ENCODE data around the gene TEAD3. TPM values are rescaled to one million over a fixed set of nuclear protein-coding genes. Genes with fewer than 3 reads are reported as not detected.

Gene TEAD3
- total RNA-seq, 1 donor from 2014 or later, result 75.5 TPM

DNA sequence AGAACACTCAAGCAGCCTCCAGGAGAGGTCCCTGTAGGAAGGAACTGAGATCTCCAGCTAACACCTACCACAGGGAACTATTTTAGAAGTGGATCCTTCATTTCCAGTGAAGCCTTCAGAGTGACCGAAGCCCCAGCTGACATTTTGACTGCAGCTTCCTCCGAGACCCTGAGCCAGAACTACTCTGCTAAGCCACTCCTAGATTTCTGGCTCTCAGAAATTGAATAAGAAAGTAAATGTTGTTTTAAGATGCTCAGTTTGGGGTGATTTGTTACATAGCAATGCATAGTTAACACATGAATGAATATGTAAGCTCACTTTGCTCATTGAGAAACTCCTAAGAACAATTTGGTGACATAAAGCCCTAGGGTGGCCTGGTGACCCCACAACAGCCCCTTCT is 10.3 kb upstream of the TEAD3 start:
- H3K9me3 Mint-ChIP-seq (ENCODE audit: unreplicated experiment), result no peaks in the 10 kb centered on the region
- no peaks in the 10 kb centered on the region for H3K4me1 ChIP-seq (ENCODE audit: insufficient read depth, low read length)
- DNase-seq (ENCODE audit: low read depth) (no peak), FAIRE-seq (no peak)
- no peak overlapping the region for H3K27ac ChIP-seq (ENCODE audit: low read depth, low read length)
- TF ChIP-seq, protein P1, sequence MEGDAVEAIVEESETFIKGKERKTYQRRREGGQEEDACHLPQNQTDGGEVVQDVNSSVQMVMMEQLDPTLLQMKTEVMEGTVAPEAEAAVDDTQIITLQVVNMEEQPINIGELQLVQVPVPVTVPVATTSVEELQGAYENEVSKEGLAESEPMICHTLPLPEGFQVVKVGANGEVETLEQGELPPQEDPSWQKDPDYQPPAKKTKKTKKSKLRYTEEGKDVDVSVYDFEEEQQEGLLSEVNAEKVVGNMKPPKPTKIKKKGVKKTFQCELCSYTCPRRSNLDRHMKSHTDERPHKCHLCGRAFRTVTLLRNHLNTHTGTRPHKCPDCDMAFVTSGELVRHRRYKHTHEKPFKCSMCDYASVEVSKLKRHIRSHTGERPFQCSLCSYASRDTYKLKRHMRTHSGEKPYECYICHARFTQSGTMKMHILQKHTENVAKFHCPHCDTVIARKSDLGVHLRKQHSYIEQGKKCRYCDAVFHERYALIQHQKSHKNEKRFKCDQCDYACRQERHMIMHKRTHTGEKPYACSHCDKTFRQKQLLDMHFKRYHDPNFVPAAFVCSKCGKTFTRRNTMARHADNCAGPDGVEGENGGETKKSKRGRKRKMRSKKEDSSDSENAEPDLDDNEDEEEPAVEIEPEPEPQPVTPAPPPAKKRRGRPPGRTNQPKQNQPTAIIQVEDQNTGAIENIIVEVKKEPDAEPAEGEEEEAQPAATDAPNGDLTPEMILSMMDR (IDR thresholded peaks at IDR 0.05; ENCODE audit: insufficient read depth, low read depth, low read length), result no peak
- no peak for TF ChIP-seq EZH2 (IDR thresholded peaks at IDR 0.05; ENCODE audit: insufficient read depth, low read length)
- peaks cover 40% of the 10 kb centered on the region for H3K27me3 Mint-ChIP-seq (ENCODE audit: low read depth, unreplicated experiment)
- no peaks in the 10 kb centered on the region for H4K20me1 ChIP-seq (ENCODE audit: insufficient read depth, low read length)
- no peaks in the 10 kb centered on the region for H3K9me3 ChIP-seq (ENCODE audit: insufficient read depth, low read depth, low read length)
- no peak overlapping the region for H2AFZ ChIP-seq (ENCODE audit: low read depth, low read length)
- H3K4me1 Mint-ChIP-seq (ENCODE audit: low read depth, unreplicated experiment), result no peaks in the 10 kb centered on the region
- peaks cover 12% of the 10 kb centered on the region for H3K27me3 ChIP-seq (ENCODE audit: insufficient read depth, low read length)
- H3K4me3 Mint-ChIP-seq (ENCODE audit: unreplicated experiment), result no peak overlapping the region
- H3K36me3 ChIP-seq (ENCODE audit: insufficient read depth, low read length), result no peaks in the 10 kb centered on the region
- H3K36me3 Mint-ChIP-seq (ENCODE audit: low read depth, unreplicated experiment), result no peaks in the 10 kb centered on the region
- H3K4me3 ChIP-seq (ENCODE audit: insufficient read depth, low read depth, low read length), result no peak overlapping the region
- H3K27ac Mint-ChIP-seq (ENCODE audit: unreplicated experiment), result no peak overlapping the region
- no peaks in the 10 kb centered on the region for H3K79me2 ChIP-seq (ENCODE audit: insufficient read depth, low read length)
- H3K9ac ChIP-seq (ENCODE audit: low read length), result no peak overlapping the region
- H3K4me2 ChIP-seq (ENCODE audit: low read length), result no peak overlapping the region

DNA sequence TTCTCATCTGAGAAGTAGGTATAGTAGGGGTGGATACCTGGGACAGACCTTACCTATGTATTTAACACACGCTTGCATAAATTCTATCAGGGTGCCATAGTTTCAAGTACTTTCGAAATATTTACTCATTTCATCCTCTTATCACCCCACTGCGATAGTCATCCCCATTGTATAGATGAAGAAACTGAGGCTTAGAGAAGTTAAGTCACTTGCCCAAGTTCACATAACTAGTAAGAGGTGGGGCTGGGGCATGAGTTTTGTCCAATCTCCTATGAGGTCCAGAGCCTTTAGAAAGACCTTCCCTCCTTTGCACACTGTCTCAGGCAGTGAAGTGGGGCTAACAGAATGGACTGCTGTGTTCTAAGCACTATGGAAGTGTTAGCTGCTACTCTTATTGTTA is 9.7 kb upstream of the TEAD3 start:
- H3K9me3 ChIP-seq (ENCODE audit: insufficient read depth, low read depth, low read length), result no peaks in the 10 kb centered on the region
- no peak overlapping the region for H3K4me2 ChIP-seq (ENCODE audit: low read length)
- no peak overlapping the region for H3K4me3 Mint-ChIP-seq (ENCODE audit: unreplicated experiment)
- TF ChIP-seq EZH2 (IDR thresholded peaks at IDR 0.05; ENCODE audit: insufficient read depth, low read length), result no peak
- TF ChIP-seq, protein P1 (IDR thresholded peaks at IDR 0.05; ENCODE audit: insufficient read depth, low read depth, low read length), result no peak
- H3K27me3 ChIP-seq (ENCODE audit: insufficient read depth, low read length), result peaks cover 12% of the 10 kb centered on the region
- H3K9me3 Mint-ChIP-seq (ENCODE audit: unreplicated experiment), result no peaks in the 10 kb centered on the region
- no peak overlapping the region for H2AFZ ChIP-seq (ENCODE audit: low read depth, low read length)
- H3K27ac ChIP-seq (ENCODE audit: low read depth, low read length), result no peak overlapping the region
- no peaks in the 10 kb centered on the region for H3K36me3 Mint-ChIP-seq (ENCODE audit: low read depth, unreplicated experiment)
- FAIRE-seq (no peak), DNase-seq (ENCODE audit: low read depth) (no peak)
- H3K4me1 ChIP-seq (ENCODE audit: insufficient read depth, low read length), result no peaks in the 10 kb centered on the region
- H3K9ac ChIP-seq (ENCODE audit: low read length), result no peak overlapping the region
- H3K79me2 ChIP-seq (ENCODE audit: insufficient read depth, low read length), result no peaks in the 10 kb centered on the region
- H4K20me1 ChIP-seq (ENCODE audit: insufficient read depth, low read length), result no peaks in the 10 kb centered on the region
- no peaks in the 10 kb centered on the region for H3K4me1 Mint-ChIP-seq (ENCODE audit: low read depth, unreplicated experiment)
- peaks cover 40% of the 10 kb centered on the region for H3K27me3 Mint-ChIP-seq (ENCODE audit: low read depth, unreplicated experiment)
- no peak overlapping the region for H3K4me3 ChIP-seq (ENCODE audit: insufficient read depth, low read depth, low read length)
- H3K36me3 ChIP-seq (ENCODE audit: insufficient read depth, low read length), result no peaks in the 10 kb centered on the region
- no peak overlapping the region for H3K27ac Mint-ChIP-seq (ENCODE audit: unreplicated experiment)

DNA sequence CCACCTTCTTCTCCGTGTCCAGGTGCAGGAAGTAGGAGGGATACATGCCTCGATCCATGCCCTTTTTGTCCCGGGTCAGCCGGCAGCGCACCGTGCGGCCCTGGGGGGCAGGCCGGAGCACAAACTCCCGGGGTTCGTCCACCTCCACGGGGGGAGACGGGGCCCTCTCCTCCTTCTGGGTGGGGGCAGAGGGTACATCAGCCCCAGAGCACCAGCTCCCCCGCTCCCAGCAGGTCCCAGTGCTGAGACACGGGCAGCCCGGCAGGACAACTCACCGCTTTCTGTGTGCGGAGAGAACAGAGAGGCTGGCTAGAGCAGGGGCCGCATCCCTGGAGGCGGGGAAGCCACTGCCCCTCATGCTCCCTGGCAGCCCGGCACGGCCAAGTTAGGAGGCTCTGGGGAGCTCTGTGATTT is 9.1 kb upstream of the TEAD3 start:
- no peak overlapping the region for H3K4me3 Mint-ChIP-seq (ENCODE audit: unreplicated experiment)
- H3K27me3 Mint-ChIP-seq (ENCODE audit: low read depth, unreplicated experiment), result peaks cover 36% of the 10 kb centered on the region
- FAIRE-seq (no peak), DNase-seq (ENCODE audit: low read depth) (no peak)
- H3K36me3 Mint-ChIP-seq (ENCODE audit: low read depth, unreplicated experiment), result no peaks in the 10 kb centered on the region
- Histone ChIP-seq H3K4me2 (ENCODE audit: low read length) (no peak overlapping the region), H3K36me3 (ENCODE audit: insufficient read depth, low read length) (no peaks in the 10 kb centered on the region), H2AFZ (ENCODE audit: low read depth, low read length) (no peak overlapping the region), H3K27me3 (ENCODE audit: insufficient read depth, low read length) (peaks cover 7% of the 10 kb centered on the region), H3K9ac (ENCODE audit: low read length) (no peak overlapping the region), H3K79me2 (ENCODE audit: insufficient read depth, low read length) (no peaks in the 10 kb centered on the region), H3K9me3 (ENCODE audit: insufficient read depth, low read depth, low read length) (no peaks in the 10 kb centered on the region), H3K4me3 (ENCODE audit: insufficient read depth, low read depth, low read length) (no peak overlapping the region), H3K27ac (ENCODE audit: low read depth, low read length) (no peak overlapping the region), H3K4me1 (ENCODE audit: insufficient read depth, low read length) (peaks cover under 1% of the 10 kb centered on the region), H4K20me1 (ENCODE audit: insufficient read depth, low read length) (no peaks in the 10 kb centered on the region)
- H3K27ac Mint-ChIP-seq (ENCODE audit: unreplicated experiment), result no peak overlapping the region
- no peaks in the 10 kb centered on the region for H3K9me3 Mint-ChIP-seq (ENCODE audit: unreplicated experiment)
- peaks cover under 1% of the 10 kb centered on the region for H3K4me1 Mint-ChIP-seq (ENCODE audit: low read depth, unreplicated experiment)
- no peak for TF ChIP-seq EZH2 (IDR thresholded peaks at IDR 0.05; ENCODE audit: insufficient read depth, low read length)
- TF ChIP-seq, protein P1 (IDR thresholded peaks at IDR 0.05; ENCODE audit: insufficient read depth, low read depth, low read length), result no peak

Measured in astrocyte (in vitro differentiated cells and primary cell).